Germinal center (tissue), 1 donor: ENCODE results near the gene PHLDB3.

Experiments
- DNase-seq: peaks from one replicate; pipeline ENCODE4 v3.0.0; 2012; ENCODE audit warnings: mixed read lengths, low spot score

PHLDB3 gene

GRCh38 chr19:43496960-43497359, 7.6 kb downstream of the PHLDB3 start:
- DNase-seq, result no peak

- no peak for DNase-seq
Measured at GRCh38 chr19:43495082-43495481, 9.5 kb downstream of the PHLDB3 start.

GRCh38 chr19:43490759-43491158, 13.8 kb downstream of the PHLDB3 start:
- no peak for DNase-seq

GRCh38 chr19:43489979-43490599, 14.5 kb downstream of the PHLDB3 start:
- DNase-seq, result no peak

- no peak for DNase-seq
Measured at GRCh38 chr19:43489310-43489709, 15.2 kb downstream of the PHLDB3 start.

GRCh38 chr19:43488179-43488578, 16.4 kb downstream of the PHLDB3 start:
- DNase-seq, result no peak

- no peak for DNase-seq
Measured at GRCh38 chr19:43486412-43486811, 18.1 kb downstream of the PHLDB3 start.

GRCh38 chr19:43485951-43486350, 18.6 kb downstream of the PHLDB3 start:
- no peak for DNase-seq

GRCh38 chr19:43483281-43483680, 21.3 kb downstream of the PHLDB3 start:
- DNase-seq, result no peak

GRCh38 chr19:43482193-43482592, 22.4 kb downstream of the PHLDB3 start:
- DNase-seq, result no peak

- DNase-seq, result no peak
Measured at GRCh38 chr19:43481701-43482100, 22.8 kb downstream of the PHLDB3 start.

- DNase-seq, result no peak
Measured at GRCh38 chr19:43480574-43480973, 24.0 kb downstream of the PHLDB3 start.

GRCh38 chr19:43479961-43480561, 24.5 kb downstream of the PHLDB3 start:
- DNase-seq, result no peak

GRCh38 chr19:43479226-43479625, 25.3 kb downstream of the PHLDB3 start:
- DNase-seq, result no peak

- no peak for DNase-seq
Measured at GRCh38 chr19:43478323-43478722, 26.2 kb downstream of the PHLDB3 start.

- DNase-seq, result no peak
Measured at GRCh38 chr19:43476606-43477005, 27.9 kb downstream of the PHLDB3 start.

GRCh38 chr19:43474986-43475705, 29.4 kb downstream of the PHLDB3 start:
- peak; percentile 96 for DNase-seq

GRCh38 chr19:43474487-43474886, 30.1 kb downstream of the PHLDB3 start:
- no peak for DNase-seq

GRCh38 chr19:43471091-43471490, 33.5 kb downstream of the PHLDB3 start:
- no peak for DNase-seq

GRCh38 chr19:43470288-43470687, 34.3 kb downstream of the PHLDB3 start:
- DNase-seq, result no peak

- DNase-seq, result no peak
Measured at GRCh38 chr19:43469160-43469480, 35.4 kb downstream of the PHLDB3 start.

- DNase-seq, result no peak
Measured at GRCh38 chr19:43468354-43469159, 36.0 kb downstream of the PHLDB3 start.

- DNase-seq, result no peak
Measured at GRCh38 chr19:43467730-43468129, 36.8 kb downstream of the PHLDB3 start.
